WERI-Rb-1 (cell line): Measurements from ENCODE around the gene LILRA5.
"Not testable (repeated sequence)": the region's sequence is repeated elsewhere in the genome, so short reads cannot be mapped to it uniquely, and the experiment has no call there.

ENCODE experiments used
- DNase-seq: peaks from one replicate; pipeline ENCODE4 v3.0.0-alpha.2; 2020
- H3K27ac ChIP-seq: fragments of 250-450 bp; sonication (Bioruptor Pico); 2 replicates; pipeline ENCODE4 v1.5.1; 2020; ENCODE audit warnings: mild to moderate bottlenecking, moderate library complexity
- H3K27me3 ChIP-seq: fragments of 250-450 bp; sonication (Bioruptor Pico); 2 replicates; pipeline ENCODE4 v1.5.1; 2021; ENCODE audit warnings: mild to moderate bottlenecking, low read depth, moderate library complexity; ENCODE audit not compliant: insufficient read depth, severe bottlenecking
- H3K36me3 ChIP-seq: fragments of 250-450 bp; sonication (Bioruptor Pico); 2 replicates; pipeline ENCODE4 v1.5.1; 2020; ENCODE audit warnings: mild to moderate bottlenecking, moderate library complexity
- H3K4me3 ChIP-seq: 2 replicates; pipeline ENCODE4 v1.5.1; 2011; ENCODE audit warnings: low read depth, mild to moderate bottlenecking, control low read depth, low read length
- H3K9me3 ChIP-seq: fragments of 250-450 bp; sonication (Bioruptor Pico); 2 replicates; pipeline ENCODE4 v1.5.1; 2021; ENCODE audit warnings: mild to moderate bottlenecking, moderate library complexity; ENCODE audit not compliant: severe bottlenecking
- CTCF ChIP-seq: IDR thresholded peaks from 2 replicates; pipeline ENCODE4 v1.5.1; 2011; ENCODE audit warnings: low read depth, mild to moderate bottlenecking, control low read depth, inconsistent platforms, low read length

The LILRA5 gene

GRCh38 chr19:54294539-54294938 lies 18.4 kb downstream of the LILRA5 start:
- DNase-seq, result no peak
- Histone ChIP-seq H3K36me3 (no peaks in the 10 kb centered on the region), H3K27me3 (peaks cover 76% of the 10 kb centered on the region), H3K9me3 (no peaks in the 10 kb centered on the region), H3K4me3 (no peak overlapping the region), H3K27ac (no peak overlapping the region)
- no peak for TF ChIP-seq CTCF

GRCh38 chr19:54289160-54289559 lies 23.8 kb downstream of the LILRA5 start:
- not testable (repeated sequence) for H3K27ac ChIP-seq, DNase-seq, H3K4me3 ChIP-seq, H3K36me3 ChIP-seq, H3K9me3 ChIP-seq
- H3K27me3 ChIP-seq, result peaks cover 54% of the 10 kb centered on the region

GRCh38 chr19:54287456-54287855 lies 25.5 kb downstream of the LILRA5 start:
- H3K27me3 ChIP-seq, result peaks cover 59% of the 10 kb centered on the region
- H3K36me3 ChIP-seq, result no peaks in the 10 kb centered on the region
- no peak for DNase-seq
- H3K27ac ChIP-seq, result no peak overlapping the region
- no peak for TF ChIP-seq CTCF
- H3K4me3 ChIP-seq, result no peak overlapping the region
- no peaks in the 10 kb centered on the region for H3K9me3 ChIP-seq

- H3K9me3 ChIP-seq, DNase-seq, H3K36me3 ChIP-seq, H3K27ac ChIP-seq, H3K4me3 ChIP-seq: not testable (repeated sequence)
- peaks cover 60% of the 10 kb centered on the region for H3K27me3 ChIP-seq
These were observed 26.7 kb downstream of the LILRA5 start for GRCh38 chr19:54286283-54286682.

GRCh38 chr19:54285427-54286056 lies 27.4 kb downstream of the LILRA5 start:
- H3K4me3 ChIP-seq, H3K27ac ChIP-seq, H3K36me3 ChIP-seq, DNase-seq, H3K9me3 ChIP-seq: not testable (repeated sequence)
- peaks cover 56% of the 10 kb centered on the region for H3K27me3 ChIP-seq

- no peak overlapping the region for H3K27ac ChIP-seq
These were observed 30.1 kb downstream of the LILRA5 start for GRCh38 chr19:54282686-54283470.

GRCh38 chr19:54281729-54282075 lies 31.3 kb downstream of the LILRA5 start:
- not testable (repeated sequence) for H3K27ac ChIP-seq, DNase-seq, H3K36me3 ChIP-seq, H3K4me3 ChIP-seq, H3K9me3 ChIP-seq
- peaks cover 43% of the 10 kb centered on the region for H3K27me3 ChIP-seq

More at GRCh38 chr19:54282686-54283470, 30.1 kb downstream of the LILRA5 start:
- H3K9me3 ChIP-seq, result no peaks in the 10 kb centered on the region
- no peaks in the 10 kb centered on the region for H3K36me3 ChIP-seq
- no peak for DNase-seq
- TF ChIP-seq CTCF, result no peak
- peaks cover 48% of the 10 kb centered on the region for H3K27me3 ChIP-seq
- no peak overlapping the region for H3K4me3 ChIP-seq
